Skin epidermis (tissue), 12 donors: Measurements from ENCODE around the gene LCLAT1.
A peak's percentile ranks its signal among the peaks of the same experiment; 100 is the strongest.

Experiments used
- H3K27ac ChIP-seq, 21 experiments: fragments of 200-600 bp; sonication (generic) in 11 of 21; one replicate each; pipeline ENCODE4 v1.5.0; 2020; ENCODE audit warnings: mild to moderate bottlenecking in 3 of 21, inconsistent platforms in 2 of 21, moderate library complexity in 2 of 21
- H3K4me3 ChIP-seq, 7 experiments: fragments of 200-600 bp; sonication (generic) in 2 of 7; one replicate each; pipeline ENCODE4 v1.5.0; 2020; ENCODE audit warnings: inconsistent platforms in 2 of 7, mild to moderate bottlenecking in 2 of 7, moderate library complexity in 1 of 7

Gene LCLAT1

DNA sequence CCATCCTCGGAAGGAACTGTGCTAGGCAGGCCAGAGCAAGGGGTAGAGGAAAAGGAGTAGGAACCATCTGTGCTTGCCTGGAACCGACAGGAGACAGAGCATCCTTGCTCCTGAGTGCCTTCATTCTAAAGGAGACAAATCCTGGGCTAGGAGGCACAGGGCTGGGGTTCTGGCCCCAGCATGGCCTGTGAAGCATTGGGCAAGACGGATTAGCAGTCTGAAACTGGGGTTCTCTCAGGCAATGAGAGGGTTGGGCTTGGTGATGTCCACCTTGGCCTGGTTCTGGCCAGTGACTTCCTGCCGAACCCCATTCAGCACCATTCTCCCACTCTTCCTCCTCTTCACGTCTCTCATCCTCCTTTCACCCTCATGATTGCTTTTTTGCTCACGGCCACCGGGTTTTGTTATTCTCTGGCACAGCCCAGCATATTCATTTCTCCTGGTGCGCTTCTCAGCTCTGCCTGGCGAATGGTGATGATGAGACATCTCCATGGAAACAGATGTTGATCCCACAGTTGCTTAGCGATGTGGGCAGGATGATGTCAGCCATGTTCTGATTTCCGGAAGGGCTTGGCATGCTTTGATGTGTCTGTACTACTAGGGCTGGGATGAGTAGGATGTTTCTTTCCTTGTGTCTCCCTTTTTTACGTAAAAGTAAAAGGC lies 232.5 kb downstream of the LCLAT1 start:
- Histone ChIP-seq H3K27ac (peak overlapping the region in 2 of 21 experiments; percentile 25 to 31), H3K4me3 (no peak overlapping the region)

DNA sequence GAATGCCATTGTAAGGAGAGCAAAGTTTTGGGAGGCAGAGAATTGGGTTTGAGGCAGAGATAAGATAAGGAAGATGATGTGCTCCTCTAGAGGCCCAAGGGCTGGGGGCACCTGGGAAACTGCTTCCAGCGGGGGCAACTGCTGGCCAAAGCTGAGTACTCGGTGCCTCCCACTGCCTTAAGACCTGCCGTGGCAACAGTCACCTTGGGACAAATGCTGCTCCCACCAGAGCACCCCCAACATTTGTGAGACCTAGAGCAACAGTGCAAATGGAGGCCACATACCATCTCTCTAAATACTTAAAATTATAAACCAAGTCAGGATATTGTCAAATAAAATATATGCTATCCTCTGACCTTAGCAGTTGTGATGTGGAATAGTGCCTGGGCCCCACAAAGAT lies 233.1 kb downstream of the LCLAT1 start:
- Histone ChIP-seq H3K4me3 (no peak overlapping the region), H3K27ac (peak overlapping the region in 2 of 21 experiments; percentile 31 to 35)

- H3K4me3 ChIP-seq, result no peak overlapping the region
- H3K27ac ChIP-seq, result no peak overlapping the region
Observed at GRCh38 chr2:30681022-30681421, 234.0 kb downstream of the LCLAT1 start.

GRCh38 chr2:30683236-30683956 lies 236.3 kb downstream of the LCLAT1 start:
- no peak overlapping the region for H3K27ac ChIP-seq
- no peak overlapping the region for H3K4me3 ChIP-seq

GRCh38 chr2:30684026-30684425 lies 237.0 kb downstream of the LCLAT1 start:
- H3K4me3 ChIP-seq, result no peak overlapping the region
- H3K27ac ChIP-seq, result no peak overlapping the region

DNA sequence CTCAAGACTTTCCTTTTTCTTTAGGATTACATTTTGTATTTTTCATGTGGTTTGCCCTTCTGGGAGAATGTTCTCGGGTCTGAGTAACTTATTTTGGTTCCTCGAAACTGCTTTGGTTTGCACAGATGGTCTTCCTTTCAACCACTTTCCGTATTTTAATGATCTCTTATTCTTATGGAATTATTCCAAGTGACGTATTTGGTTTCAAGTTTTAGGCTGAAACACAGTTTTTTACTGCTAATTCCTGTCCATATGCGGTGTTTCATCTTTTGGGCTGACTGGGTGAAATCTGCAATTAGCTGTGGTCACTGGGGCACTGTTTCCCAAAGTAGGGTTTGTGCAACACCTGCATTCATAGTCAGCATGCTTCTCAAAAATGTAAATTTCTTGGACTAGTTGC lies 237.5 kb downstream of the LCLAT1 start:
- no peak overlapping the region for H3K4me3 ChIP-seq

GRCh38 chr2:30684996-30685395 lies 237.9 kb downstream of the LCLAT1 start:
- H3K27ac ChIP-seq, result no peak overlapping the region

More for the DNA sequence above, 237.5 kb downstream of the LCLAT1 start:
- H3K27ac ChIP-seq, result no peak overlapping the region

GRCh38 chr2:30686000-30686399 lies 239.0 kb downstream of the LCLAT1 start:
- Histone ChIP-seq H3K4me3 (no peak overlapping the region), H3K27ac (no peak overlapping the region)

More at GRCh38 chr2:30684996-30685395, 237.9 kb downstream of the LCLAT1 start:
- no peak overlapping the region for H3K4me3 ChIP-seq

DNA sequence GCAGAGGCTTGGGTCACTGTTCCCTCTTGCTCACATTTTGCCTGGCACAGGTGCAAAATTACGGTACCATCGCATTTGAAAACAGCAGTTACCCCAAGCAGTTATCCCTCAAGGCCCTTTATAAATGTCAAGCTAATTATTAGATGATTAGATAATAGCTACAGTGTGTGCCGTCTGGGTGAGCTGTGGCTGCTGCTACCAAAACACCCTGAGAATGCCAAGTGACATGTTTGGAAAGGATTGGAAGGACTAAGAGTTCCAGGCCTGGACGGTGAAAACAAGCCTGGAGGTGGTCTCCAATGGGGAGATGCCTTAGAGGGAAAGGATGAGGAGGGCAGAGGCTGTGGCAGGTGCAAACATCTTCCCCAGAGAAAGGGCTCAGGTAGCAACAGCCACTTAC lies 239.6 kb downstream of the LCLAT1 start:
- no peak overlapping the region for H3K27ac ChIP-seq
- no peak overlapping the region for H3K4me3 ChIP-seq

GRCh38 chr2:30688956-30689401 lies 241.9 kb downstream of the LCLAT1 start:
- Histone ChIP-seq H3K4me3 (no peak overlapping the region), H3K27ac (peak overlapping the region in 3 of 21 experiments; percentile 35 to 67 (median 54))

DNA sequence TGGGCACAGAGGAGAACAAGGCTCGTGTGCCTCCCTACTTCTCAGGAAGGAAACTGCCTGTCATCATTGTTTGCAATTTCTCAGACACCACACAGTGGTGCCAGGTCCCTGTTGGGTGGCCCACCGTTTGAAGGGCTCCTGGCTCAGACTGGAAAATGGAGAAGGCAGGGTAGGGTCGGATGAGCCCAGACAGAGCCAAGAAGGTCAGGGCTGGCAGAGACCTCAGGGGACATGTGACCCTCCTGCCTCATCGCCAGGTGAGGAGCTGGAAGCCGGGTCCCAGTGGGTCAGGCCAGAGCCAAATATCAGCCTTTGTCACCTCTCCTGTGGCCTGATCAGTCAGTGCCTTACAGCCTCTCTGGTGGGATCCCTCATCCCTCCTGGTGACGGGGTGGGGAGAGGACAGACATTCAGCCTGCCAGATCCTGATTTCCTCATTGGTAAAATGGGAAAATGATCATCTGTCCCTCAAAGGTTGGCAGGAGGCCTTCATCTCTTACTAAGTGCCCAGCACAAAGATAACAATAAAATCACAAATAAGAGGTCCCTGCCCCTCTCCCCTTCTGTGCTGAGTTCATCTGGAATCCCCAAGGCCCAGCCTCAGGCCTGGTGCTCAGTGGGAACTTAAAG lies 242.6 kb downstream of the LCLAT1 start:
- Histone ChIP-seq H3K27ac (peak overlapping the region in 3 of 21 experiments; percentile 35 to 67 (median 54)), H3K4me3 (no peak overlapping the region)

- H3K27ac ChIP-seq, result peak overlapping the region in 3 of 21 experiments; percentile 35 to 67 (median 62)
- no peak overlapping the region for H3K4me3 ChIP-seq
Observed at GRCh38 chr2:30690126-30690561, 243.1 kb downstream of the LCLAT1 start.

DNA sequence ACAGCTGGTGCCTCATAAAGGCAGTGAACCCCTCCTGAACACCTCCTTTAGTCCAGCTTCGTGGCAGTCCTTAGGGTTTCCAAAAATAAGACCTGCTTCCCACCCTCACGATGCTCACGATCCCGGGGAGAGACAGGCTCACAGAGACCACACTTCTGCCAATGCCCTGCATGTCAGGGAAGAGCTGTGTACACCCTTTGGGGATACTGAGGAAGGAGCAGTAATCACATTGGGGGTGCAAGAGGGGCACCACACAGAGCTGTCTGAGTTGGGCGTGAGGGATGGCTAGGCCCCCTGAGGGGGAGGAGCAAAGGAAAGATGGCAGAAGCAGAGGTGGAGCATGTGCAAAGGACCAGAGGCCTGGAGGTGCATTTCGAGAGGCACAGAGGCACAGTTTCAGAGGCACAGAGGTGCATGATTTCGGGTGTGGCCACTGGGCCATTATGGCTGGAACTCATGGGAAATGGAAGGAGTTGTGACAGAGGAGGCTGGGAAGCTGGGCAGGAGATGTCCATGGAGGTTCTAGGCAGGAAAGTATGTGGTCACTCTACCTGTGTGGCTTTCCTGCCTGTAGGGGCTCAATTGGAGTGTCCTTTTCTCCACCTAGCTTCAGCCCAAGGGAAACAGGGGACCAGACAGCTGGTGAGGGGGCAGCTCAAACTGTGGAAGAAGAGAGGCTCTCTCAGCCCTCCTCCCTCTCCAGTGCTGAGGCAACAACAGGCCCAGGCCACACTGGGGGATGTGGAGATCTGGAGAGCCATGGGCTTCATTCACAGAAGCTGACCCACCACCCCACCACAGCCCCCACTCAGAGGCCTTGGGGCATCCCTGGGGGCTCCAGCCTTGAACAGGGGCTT lies 244.3 kb downstream of the LCLAT1 start:
- no peak overlapping the region for H3K27ac ChIP-seq

GRCh38 chr2:30691948-30692828 lies 245.1 kb downstream of the LCLAT1 start:
- Histone ChIP-seq H3K4me3 (no peak overlapping the region), H3K27ac (no peak overlapping the region)

More for the DNA sequence above, 244.3 kb downstream of the LCLAT1 start:
- no peak overlapping the region for H3K4me3 ChIP-seq

GRCh38 chr2:30692829-30693275 lies 245.8 kb downstream of the LCLAT1 start:
- H3K27ac ChIP-seq, result no peak overlapping the region
- H3K4me3 ChIP-seq, result no peak overlapping the region
